Mucosa of stomach (tissue), 1 donor: Measurements from ENCODE around the gene RAI14.

Experiments used
- H3K27me3 ChIP-seq: one replicate; pipeline ENCODE4 v1.7.0; 2013; ENCODE audit warnings: mild to moderate bottlenecking, low read length; ENCODE audit not compliant: control insufficient read depth, insufficient read depth
- H3K36me3 ChIP-seq: one replicate; pipeline ENCODE4 v1.7.0; 2013; ENCODE audit warnings: low read length; ENCODE audit not compliant: control insufficient read depth, insufficient read depth
- H3K4me1 ChIP-seq: one replicate; pipeline ENCODE4 v1.7.0; 2013; ENCODE audit warnings: mild to moderate bottlenecking, low read length; ENCODE audit not compliant: control insufficient read depth, insufficient read depth
- H3K4me3 ChIP-seq: one replicate; pipeline ENCODE4 v1.7.0; 2013; ENCODE audit warnings: low read length
- H3K9ac ChIP-seq: one replicate; pipeline ENCODE4 v1.7.0; 2013; ENCODE audit warnings: mild to moderate bottlenecking, low read length, moderate library complexity
- H3K9me3 ChIP-seq: one replicate; pipeline ENCODE4 v1.7.0; 2013; ENCODE audit warnings: mild to moderate bottlenecking, low read length, moderate library complexity; ENCODE audit not compliant: control insufficient read depth
- donor health status: Pancreatic carcinoma.

Gene RAI14

GRCh38 chr5:34869256-34869655 is 213.1 kb downstream of the RAI14 start:
- H3K4me1 ChIP-seq, result no peaks in the 10 kb centered on the region
- H3K9me3 ChIP-seq, result no peaks in the 10 kb centered on the region
- no peak overlapping the region for H3K4me3 ChIP-seq
- H3K27me3 ChIP-seq, result peaks cover 4% of the 10 kb centered on the region
- no peaks in the 10 kb centered on the region for H3K36me3 ChIP-seq
- H3K9ac ChIP-seq, result no peak overlapping the region

DNA sequence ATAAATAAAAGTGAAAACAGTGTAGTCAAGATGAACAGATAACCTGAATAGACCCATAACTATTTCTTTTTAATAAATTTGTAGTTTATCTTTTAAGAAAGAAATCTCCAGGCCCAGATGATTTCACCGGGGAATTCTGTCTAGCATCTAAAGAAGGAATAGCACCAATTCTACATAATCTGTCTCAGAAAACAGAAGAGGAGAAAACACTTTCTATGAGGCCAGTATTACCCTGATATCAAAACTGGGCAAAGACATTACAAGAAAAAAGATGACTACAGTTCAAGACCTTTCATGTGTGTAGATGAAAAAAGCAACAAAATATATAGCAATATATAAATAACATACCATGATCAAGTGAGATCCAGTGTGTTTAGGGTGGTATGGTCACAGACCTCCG is 214.3 kb downstream of the RAI14 start:
- Histone ChIP-seq H3K36me3 (no peaks in the 10 kb centered on the region), H3K27me3 (peaks cover 4% of the 10 kb centered on the region), H3K9ac (no peak overlapping the region), H3K9me3 (no peaks in the 10 kb centered on the region), H3K4me1 (no peaks in the 10 kb centered on the region), H3K4me3 (no peak overlapping the region)

GRCh38 chr5:34876275-34876674 is 220.1 kb downstream of the RAI14 start:
- Histone ChIP-seq H3K27me3 (no peaks in the 10 kb centered on the region), H3K4me1 (no peaks in the 10 kb centered on the region), H3K9me3 (no peaks in the 10 kb centered on the region), H3K9ac (no peak overlapping the region), H3K4me3 (no peak overlapping the region), H3K36me3 (no peaks in the 10 kb centered on the region)

GRCh38 chr5:34881246-34881645 is 225.1 kb downstream of the RAI14 start:
- Histone ChIP-seq H3K27me3 (no peaks in the 10 kb centered on the region), H3K36me3 (no peaks in the 10 kb centered on the region), H3K4me3 (no peak overlapping the region), H3K9ac (no peak overlapping the region), H3K9me3 (no peaks in the 10 kb centered on the region), H3K4me1 (no peaks in the 10 kb centered on the region)
